ENCODE data around the gene XIRP1. TPM values are rescaled to one million over a fixed set of nuclear protein-coding genes. Genes with fewer than 3 reads are reported as not detected.

Gene XIRP1
- total and polyA plus RNA-seq, 2 donors (not counting 1 experiment from before 2014, with no cell fraction given), result 0.05 TPM; not detected in 1

DNA sequence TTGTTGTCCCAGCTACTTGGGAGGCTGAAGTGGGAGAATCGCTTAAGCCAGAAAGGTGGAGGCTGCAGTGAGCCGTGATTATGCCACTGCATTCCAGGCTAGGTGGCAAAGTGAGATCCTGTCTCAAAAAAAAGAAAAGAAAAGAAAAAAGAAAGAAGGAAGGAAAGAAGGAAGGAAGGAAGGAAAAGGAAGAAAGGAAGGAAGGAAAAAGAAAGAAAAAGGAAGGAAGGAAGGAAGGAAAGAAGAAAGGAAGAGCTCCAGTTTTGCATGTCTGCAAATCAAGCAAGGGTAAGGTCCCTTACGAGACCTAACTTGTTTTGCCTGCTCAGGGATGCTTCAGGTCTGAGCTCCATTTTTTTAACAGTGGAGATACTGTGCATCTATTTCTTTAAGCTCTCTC lies 3.6 kb upstream of the XIRP1 start:
- H3K36me3 ChIP-seq (ENCODE audit: control insufficient read depth, insufficient read depth, low read length), result no peaks in the 10 kb centered on the region
- no peaks in the 10 kb centered on the region for H3K27me3 ChIP-seq (ENCODE audit: control insufficient read depth, insufficient read depth, low read length)
- no peak for TF ChIP-seq EZH2 (IDR thresholded peaks at IDR 0.05; ENCODE audit: low read length, missing control alignments)
- TF ChIP-seq, protein P1, sequence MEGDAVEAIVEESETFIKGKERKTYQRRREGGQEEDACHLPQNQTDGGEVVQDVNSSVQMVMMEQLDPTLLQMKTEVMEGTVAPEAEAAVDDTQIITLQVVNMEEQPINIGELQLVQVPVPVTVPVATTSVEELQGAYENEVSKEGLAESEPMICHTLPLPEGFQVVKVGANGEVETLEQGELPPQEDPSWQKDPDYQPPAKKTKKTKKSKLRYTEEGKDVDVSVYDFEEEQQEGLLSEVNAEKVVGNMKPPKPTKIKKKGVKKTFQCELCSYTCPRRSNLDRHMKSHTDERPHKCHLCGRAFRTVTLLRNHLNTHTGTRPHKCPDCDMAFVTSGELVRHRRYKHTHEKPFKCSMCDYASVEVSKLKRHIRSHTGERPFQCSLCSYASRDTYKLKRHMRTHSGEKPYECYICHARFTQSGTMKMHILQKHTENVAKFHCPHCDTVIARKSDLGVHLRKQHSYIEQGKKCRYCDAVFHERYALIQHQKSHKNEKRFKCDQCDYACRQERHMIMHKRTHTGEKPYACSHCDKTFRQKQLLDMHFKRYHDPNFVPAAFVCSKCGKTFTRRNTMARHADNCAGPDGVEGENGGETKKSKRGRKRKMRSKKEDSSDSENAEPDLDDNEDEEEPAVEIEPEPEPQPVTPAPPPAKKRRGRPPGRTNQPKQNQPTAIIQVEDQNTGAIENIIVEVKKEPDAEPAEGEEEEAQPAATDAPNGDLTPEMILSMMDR (conservative IDR thresholded peaks at IDR 0.05 in 1 of 2, IDR thresholded peaks at IDR 0.05 in 1 of 2; ENCODE audit: low read depth in 1 of 2, low read length in 2 of 2), result no peak
- no peak overlapping the region for H3K4me3 ChIP-seq (replicated peaks in 1 of 4; ENCODE audit: control extremely low read depth in 1 of 4, insufficient read depth in 1 of 4, low read depth in 3 of 4, low read length in 4 of 4)
- no peaks in the 10 kb centered on the region for H4K20me1 ChIP-seq (ENCODE audit: control insufficient read depth, extremely low read depth, insufficient read depth, low read length)
- no peak overlapping the region for H3K27ac ChIP-seq (ENCODE audit: insufficient read depth, low read length)
- H3K4me1 ChIP-seq (ENCODE audit: control insufficient read depth, extremely low read depth, insufficient read depth, low read length), result no peaks in the 10 kb centered on the region
- no peaks in the 10 kb centered on the region for H3K79me2 ChIP-seq (ENCODE audit: control insufficient read depth, insufficient read depth, low read length)
- H3K9me3 ChIP-seq (ENCODE audit: control insufficient read depth, insufficient read depth, low read depth, low read length), result no peaks in the 10 kb centered on the region
- H3K4me2 ChIP-seq (ENCODE audit: extremely low read depth, insufficient read depth, low read length), result no peak overlapping the region
- DNase-seq (ENCODE audit: low read depth in 2 of 2), result no peak
- H2AFZ ChIP-seq (ENCODE audit: low read length), result no peak overlapping the region
- H3K9ac ChIP-seq (ENCODE audit: insufficient read depth, low read length), result no peak overlapping the region

DNA sequence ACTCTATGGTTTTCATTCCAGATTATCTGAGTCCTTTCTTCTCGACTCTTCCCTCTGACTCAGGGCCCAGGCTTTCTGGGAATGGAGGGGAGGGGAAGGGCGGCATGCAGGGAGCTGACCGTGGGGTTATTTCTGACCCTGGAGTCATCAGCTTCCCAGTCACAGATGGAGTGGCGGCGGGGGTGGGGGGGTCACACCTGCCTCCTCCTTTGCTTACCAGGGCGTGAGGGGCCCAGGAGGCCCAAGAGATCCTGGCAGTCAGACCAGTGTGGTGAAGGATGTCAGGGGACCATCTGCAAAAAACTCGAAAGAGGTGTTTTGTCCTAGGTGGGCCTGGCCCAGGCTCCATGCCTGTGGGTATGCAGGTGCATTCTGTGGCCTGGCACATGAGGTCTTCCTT lies 996 bp upstream of the XIRP1 start:
- no peak for TF ChIP-seq EZH2 (IDR thresholded peaks at IDR 0.05; ENCODE audit: low read length, missing control alignments)
- TF ChIP-seq, protein P1 (conservative IDR thresholded peaks at IDR 0.05 in 1 of 2, IDR thresholded peaks at IDR 0.05 in 1 of 2; ENCODE audit: low read depth in 1 of 2, low read length in 2 of 2), result no peak
- Histone ChIP-seq H4K20me1 (ENCODE audit: control insufficient read depth, extremely low read depth, insufficient read depth, low read length) (no peaks in the 10 kb centered on the region), H3K27ac (ENCODE audit: insufficient read depth, low read length) (no peak overlapping the region), H3K4me1 (ENCODE audit: control insufficient read depth, extremely low read depth, insufficient read depth, low read length) (no peaks in the 10 kb centered on the region), H3K4me2 (ENCODE audit: extremely low read depth, insufficient read depth, low read length) (no peak overlapping the region), H3K27me3 (ENCODE audit: control insufficient read depth, insufficient read depth, low read length) (no peaks in the 10 kb centered on the region), H3K9ac (ENCODE audit: insufficient read depth, low read length) (no peak overlapping the region), H3K79me2 (ENCODE audit: control insufficient read depth, insufficient read depth, low read length) (no peaks in the 10 kb centered on the region), H2AFZ (ENCODE audit: low read length) (no peak overlapping the region), H3K4me3 (replicated peaks in 1 of 4; ENCODE audit: control extremely low read depth in 1 of 4, insufficient read depth in 1 of 4, low read depth in 3 of 4, low read length in 4 of 4) (no peak overlapping the region), H3K36me3 (ENCODE audit: control insufficient read depth, insufficient read depth, low read length) (no peaks in the 10 kb centered on the region), H3K9me3 (ENCODE audit: control insufficient read depth, insufficient read depth, low read depth, low read length) (no peaks in the 10 kb centered on the region)
- DNase-seq (ENCODE audit: low read depth in 2 of 2), result peak in 1 of 2 donors; percentile 67

DNA sequence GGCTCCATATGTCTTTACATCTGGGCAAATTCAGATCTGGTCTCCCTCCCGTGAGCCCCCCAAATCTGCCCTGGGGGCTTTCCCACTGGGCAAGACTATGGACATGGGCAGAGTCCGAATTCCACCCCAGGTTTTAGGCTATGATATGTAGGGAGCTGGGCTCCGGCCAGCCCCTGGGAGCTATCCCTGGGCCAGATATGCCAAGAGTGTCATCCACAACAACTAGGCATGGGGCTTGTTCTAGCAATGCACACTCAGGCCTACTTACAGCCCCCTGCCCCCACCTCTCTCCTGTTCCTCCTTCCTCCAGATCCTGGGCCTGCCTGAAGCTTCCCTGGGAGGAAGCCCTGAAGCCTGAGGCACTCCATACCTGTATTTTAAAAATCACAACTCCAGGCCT lies 622 bp downstream of the XIRP1 start:
- Histone ChIP-seq H3K36me3 (ENCODE audit: control insufficient read depth, insufficient read depth, low read length) (no peaks in the 10 kb centered on the region), H3K79me2 (ENCODE audit: control insufficient read depth, insufficient read depth, low read length) (no peaks in the 10 kb centered on the region), H3K4me2 (ENCODE audit: extremely low read depth, insufficient read depth, low read length) (no peak overlapping the region), H3K27ac (ENCODE audit: insufficient read depth, low read length) (no peak overlapping the region), H3K4me1 (ENCODE audit: control insufficient read depth, extremely low read depth, insufficient read depth, low read length) (no peaks in the 10 kb centered on the region), H4K20me1 (ENCODE audit: control insufficient read depth, extremely low read depth, insufficient read depth, low read length) (no peaks in the 10 kb centered on the region), H2AFZ (ENCODE audit: low read length) (no peak overlapping the region), H3K9me3 (ENCODE audit: control insufficient read depth, insufficient read depth, low read depth, low read length) (no peaks in the 10 kb centered on the region), H3K9ac (ENCODE audit: insufficient read depth, low read length) (no peak overlapping the region), H3K4me3 (replicated peaks in 1 of 4; ENCODE audit: control extremely low read depth in 1 of 4, insufficient read depth in 1 of 4, low read depth in 3 of 4, low read length in 4 of 4) (no peak overlapping the region), H3K27me3 (ENCODE audit: control insufficient read depth, insufficient read depth, low read length) (no peaks in the 10 kb centered on the region)
- DNase-seq (ENCODE audit: low read depth in 2 of 2), result no peak
- no peak for TF ChIP-seq EZH2 (IDR thresholded peaks at IDR 0.05; ENCODE audit: low read length, missing control alignments)
- TF ChIP-seq, protein P1 (conservative IDR thresholded peaks at IDR 0.05 in 1 of 2, IDR thresholded peaks at IDR 0.05 in 1 of 2; ENCODE audit: low read depth in 1 of 2, low read length in 2 of 2), result no peak

All from fibroblast of lung (primary cell).